Heart right ventricle (tissue), 16 donors: Measurements from ENCODE around the gene KLHDC1. TPM values are rescaled to one million over a fixed set of nuclear protein-coding genes. Genes with fewer than 3 reads are reported as not detected.
"Not testable (repeated sequence)": the region's sequence is repeated elsewhere in the genome, so short reads cannot be mapped to it uniquely, and the experiment has no call there.

Source experiments
- ATAC-seq, 8 donors: fragments of 200-7000 bp; cut with Tn5 transposase; one replicate each; pipeline ENCODE4 v1.9.1; 2020; ENCODE audit warnings: mild to moderate bottlenecking in 8 of 8, moderate library complexity in 8 of 8, moderate number of reproducible peaks in 1 of 8
- DNase-seq, 2 donors: peaks; one replicate each; pipeline ENCODE4 v3.0.0-alpha.2; 2020
- H3K27ac ChIP-seq, 10 donors: fragments of 200-600 bp; sonication (generic) in 2 of 10; one replicate each; pipeline versions ENCODE4 v1.5.0 to v1.8.0; 2020 to 2022; ENCODE audit warnings: mild to moderate bottlenecking in 3 of 10
- H3K27me3 ChIP-seq, 7 donors: fragments of 200-600 bp; one replicate each; pipeline ENCODE4 v1.8.0; 2021 to 2022; ENCODE audit warnings: mild to moderate bottlenecking in 2 of 7
- H3K36me3 ChIP-seq, 9 donors: fragments of 200-600 bp; sonication (generic) in 1 of 9; one replicate each; pipeline versions ENCODE4 v1.5.0 to v1.8.0; 2020 to 2022; ENCODE audit warnings: mild to moderate bottlenecking in 2 of 9
- H3K4me1 ChIP-seq, 9 donors: fragments of 200-600 bp; sonication (generic) in 1 of 9; one replicate each; pipeline versions ENCODE4 v1.5.0 to v1.8.0; 2020 to 2022; ENCODE audit warnings: mild to moderate bottlenecking in 4 of 9
- H3K4me3 ChIP-seq, 10 donors: fragments of 200-600 bp; sonication (generic) in 2 of 10; one replicate each; pipeline versions ENCODE4 v1.5.0 to v1.8.0; 2020 to 2022; ENCODE audit warnings: mild to moderate bottlenecking in 7 of 10, moderate library complexity in 2 of 10
- H3K9me3 ChIP-seq, 11 donors: fragments of 200-600 bp in 10 of 11; sonication (generic) in 2 of 11; one replicate each; pipeline versions ENCODE4 v1.5.0 to v1.8.0; 2013 to 2022; ENCODE audit warnings: mild to moderate bottlenecking in 2 of 11, control low read depth in 1 of 11, moderate library complexity in 1 of 11
- WGBS, 2 donors: extraction: QIAGEN DNeasy Blood & Tissue Kit; methylation state at CpG; one replicate each; pipeline ENCODE4 v1.1.7; 2013; ENCODE audit warnings: inconsistent platforms in 1 of 2; 5-methylcytosine and 5-hydroxymethylcytosine counted together
- intact Hi-C, 10 donors: fragments of 100-400 bp; cut with DNase I; formaldehyde crosslinking; loops; one replicate each; pipeline versions ENCODE4 v1.11.1 to v1.14.2; 2022
- polyA plus RNA-seq, 2 donors: library from polyadenylated mRNA; stranded (reverse); fragments of 200-250 nt; gene quantifications; one replicate each; pipeline ENCODE4 v1.2.3, GENCODE V29; 2013
- total RNA-seq, 10 donors: library from RNA; stranded (reverse); fragmentation: NEBNext Ultra II Directional in 3 of 10; extraction: Animal tissue kit (Norgen Biotek cat#: 25700) in 3 of 10; gene quantifications; one replicate each; pipeline versions ENCODE4 v1.2.1 to v1.2.4, GENCODE V29; 2021 to 2023
- TF ChIP-seq, protein P1 (sequence below), 9 donors: fragments of 200-600 bp; sonication (generic) in 2 of 9; IDR thresholded peaks; one replicate each; pipeline versions ENCODE4 v1.5.0 to v1.8.0; 2021 to 2022; ENCODE audit warnings: antibody characterized with exemption in 9 of 9, mild to moderate bottlenecking in 5 of 9, moderate library complexity in 1 of 9
- donor health status: Arrhythmogenic right ventricular cardiomyopathy.
- donor health status: ischemic (EF 13 %, LVEDD 7.1; RV severe dilation, severe dysfunction).
- donor health status: healthy with polysubstance abuse.
- donor health status: DM: no; HTN: yes; CAD: no.
- donor health status: DM: no; HTN: no; CAD: no.
- donor health status: ischemic (EF 25% LVEDD 6.9; RV normal size, moderate dysfunction).
- donor health status: ischemic (EF 25% LVEDD 5.7; RV mildly dilated, moderate dysfunction).
- donor health status: healthy.
- donor health status: DM: yes; HTN: yes; CAD: no.
- donor health status: Ischemic cardiomyopathy.
- donor health status: ischemic (EF 35%, LVEDD 5.7; RV mildly dilated, moderate dysfunction).
- donor health status: nonischemic (EF 11% LVEDD 7.7; RV severe dilation, severe dysfunction).
- donor health status: DM: yes; HTN: yes; CAD: no.
- donor health status: PGD.
- donor health status: ischemic (EF 29% LVEDD 5.4; RV normal size, mild dysfunction).
- donor health status: nonischemic (EF 23%, LVEDD 6.1; RV moderate dilation, normal function).

KLHDC1 gene
- total and polyA plus RNA-seq, 12 donors = 0.99 to 8.1 (median 7.2) TPM

DNA sequence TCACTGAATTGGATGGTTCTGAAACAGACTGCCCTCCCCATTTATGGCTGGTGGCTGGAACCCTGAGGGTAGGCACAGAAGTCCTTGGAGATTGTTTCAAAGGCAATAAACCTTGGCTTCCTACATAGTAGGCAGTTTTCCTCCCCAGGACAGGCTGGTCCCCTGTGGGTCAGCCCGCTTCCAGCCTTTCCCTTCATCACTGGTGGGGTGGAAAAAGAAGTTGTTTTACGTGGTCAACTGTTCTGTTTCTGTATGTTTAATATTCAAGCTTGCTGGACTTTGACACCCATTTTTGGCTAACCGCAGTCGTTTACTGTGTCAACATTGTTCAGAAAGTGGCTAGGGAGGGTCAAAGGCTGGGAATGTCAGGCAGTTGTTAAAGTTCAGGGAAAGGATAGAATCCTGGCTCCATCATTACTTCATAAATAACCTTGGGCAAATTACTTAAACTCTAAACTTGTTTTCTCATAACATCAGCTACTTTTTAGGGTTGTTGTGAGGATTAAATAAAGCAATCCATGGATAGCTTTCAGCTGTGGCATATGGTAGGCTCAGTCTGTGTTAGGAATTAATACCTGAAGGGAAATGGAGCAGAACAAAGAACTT, 77.4 kb downstream of the KLHDC1 start:
- no peaks in the 10 kb centered on the region for H3K27me3 ChIP-seq
- DNase-seq (no peak), ATAC-seq (no peak)
- 69 to 75% methylated on average over 4 of the region's 4 CpGs for WGBS, 2 donors
- peak overlapping the region in 5 of 10 donors; percentile 6 to 99 (median 97) for H3K4me3 ChIP-seq
- TF ChIP-seq, protein P1, sequence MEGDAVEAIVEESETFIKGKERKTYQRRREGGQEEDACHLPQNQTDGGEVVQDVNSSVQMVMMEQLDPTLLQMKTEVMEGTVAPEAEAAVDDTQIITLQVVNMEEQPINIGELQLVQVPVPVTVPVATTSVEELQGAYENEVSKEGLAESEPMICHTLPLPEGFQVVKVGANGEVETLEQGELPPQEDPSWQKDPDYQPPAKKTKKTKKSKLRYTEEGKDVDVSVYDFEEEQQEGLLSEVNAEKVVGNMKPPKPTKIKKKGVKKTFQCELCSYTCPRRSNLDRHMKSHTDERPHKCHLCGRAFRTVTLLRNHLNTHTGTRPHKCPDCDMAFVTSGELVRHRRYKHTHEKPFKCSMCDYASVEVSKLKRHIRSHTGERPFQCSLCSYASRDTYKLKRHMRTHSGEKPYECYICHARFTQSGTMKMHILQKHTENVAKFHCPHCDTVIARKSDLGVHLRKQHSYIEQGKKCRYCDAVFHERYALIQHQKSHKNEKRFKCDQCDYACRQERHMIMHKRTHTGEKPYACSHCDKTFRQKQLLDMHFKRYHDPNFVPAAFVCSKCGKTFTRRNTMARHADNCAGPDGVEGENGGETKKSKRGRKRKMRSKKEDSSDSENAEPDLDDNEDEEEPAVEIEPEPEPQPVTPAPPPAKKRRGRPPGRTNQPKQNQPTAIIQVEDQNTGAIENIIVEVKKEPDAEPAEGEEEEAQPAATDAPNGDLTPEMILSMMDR (IDR thresholded peaks at IDR 0.05) = no peak
- intact Hi-C loops = loop anchor here in 1 of 10 donors (10.0 kb wide), 1 partner anchor 64 kb away; no protein-coding TSS in a partner anchor
- H3K4me1 ChIP-seq = peaks cover 2 to 43% (median 31%) of the 10 kb centered on the region in 9 donors
- H3K27ac ChIP-seq = peak overlapping the region in 1 of 10 donors; percentile 48
- H3K36me3 ChIP-seq = peaks cover 0 to 37% (median 18%) of the 10 kb centered on the region in 9 donors
- no peaks in the 10 kb centered on the region for H3K9me3 ChIP-seq

GRCh38 chr14:49771691-49772090, 78.8 kb downstream of the KLHDC1 start:
- not testable (repeated sequence) for H3K27me3 ChIP-seq, ATAC-seq, H3K9me3 ChIP-seq, DNase-seq, H3K4me3 ChIP-seq, H3K27ac ChIP-seq
- intact Hi-C loops = loop anchor here in 1 of 10 donors (10.0 kb wide), 1 partner anchor 63 kb away; no protein-coding TSS in a partner anchor
- peaks cover 0 to 50% (median 22%) of the 10 kb centered on the region in 9 donors for H3K36me3 ChIP-seq
- peaks cover 2 to 43% (median 30%) of the 10 kb centered on the region in 9 donors for H3K4me1 ChIP-seq
- 90 to 91% methylated on average over 10 of the region's 10 CpGs for WGBS, 2 donors

- Histone ChIP-seq H3K4me3 (no peak overlapping the region), H3K4me1 (peaks cover 2 to 33% (median 22%) of the 10 kb centered on the region in 9 donors), H3K36me3 (peaks cover 0 to 75% (median 38%) of the 10 kb centered on the region in 9 donors), H3K27ac (no peak overlapping the region), H3K27me3 (no peaks in the 10 kb centered on the region), H3K9me3 (no peaks in the 10 kb centered on the region)
- intact Hi-C loops = loop anchor here in 1 of 10 donors (10.0 kb wide), 1 partner anchor 61 kb away; no protein-coding TSS in a partner anchor
- DNase-seq (no peak), ATAC-seq (no peak)
- TF ChIP-seq, protein P1 (IDR thresholded peaks at IDR 0.05) = no peak
- 90 to 100% methylated on average over 1 of the region's 1 CpG for WGBS, 2 donors
These were observed 81.2 kb downstream of the KLHDC1 start for GRCh38 chr14:49774106-49774505.

DNA sequence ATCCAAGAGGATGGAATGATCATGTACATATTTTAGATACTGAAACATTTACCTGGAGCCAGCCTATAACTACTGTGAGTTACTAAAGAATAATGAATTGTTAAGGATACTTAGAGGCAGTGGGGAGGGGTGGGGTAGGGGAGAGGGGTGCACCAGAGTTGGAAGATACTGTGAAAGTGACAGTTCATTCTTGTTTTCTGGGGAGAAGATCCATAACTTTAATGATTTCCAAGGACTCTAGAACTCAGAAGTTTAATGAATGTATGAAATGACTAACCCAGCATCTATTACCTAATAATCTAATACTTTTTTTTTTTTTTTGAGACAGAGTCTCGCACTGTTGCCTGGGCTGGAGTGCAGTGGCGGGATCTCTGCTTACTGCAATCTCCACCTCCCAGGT, 85.5 kb downstream of the KLHDC1 start:
- no peaks in the 10 kb centered on the region for H3K27me3 ChIP-seq
- DNase-seq (no peak), ATAC-seq (no peak)
- H3K4me1 ChIP-seq = peaks cover 0 to 10% (median 0%) of the 10 kb centered on the region in 9 donors
- WGBS, 2 donors = 95 to 100% methylated on average over 2 of the region's 2 CpGs
- H3K36me3 ChIP-seq = peaks cover 0 to 100% (median 62%) of the 10 kb centered on the region in 9 donors
- intact Hi-C loops = loop anchor here in 2 of 10 donors (5.0 to 10.0 kb wide), 2 partner anchors 49 to 56 kb away; no protein-coding TSS in a partner anchor
- H3K4me3 ChIP-seq = no peak overlapping the region
- TF ChIP-seq, protein P1 (IDR thresholded peaks at IDR 0.05) = no peak
- no peak overlapping the region for H3K27ac ChIP-seq
- no peaks in the 10 kb centered on the region for H3K9me3 ChIP-seq

GRCh38 chr14:49781040-49781439, 88.1 kb downstream of the KLHDC1 start:
- H3K4me3 ChIP-seq, H3K27ac ChIP-seq, ATAC-seq, DNase-seq, H3K27me3 ChIP-seq, H3K4me1 ChIP-seq, H3K9me3 ChIP-seq: not testable (repeated sequence)
- WGBS, 2 donors = 94 to 95% methylated on average over 7 of the region's 7 CpGs
- intact Hi-C loops = loop anchor here in 2 of 10 donors (5.0 to 10.0 kb wide), 3 partner anchors 46 to 374 kb away; no protein-coding TSS in a partner anchor
- peaks cover 0 to 100% (median 77%) of the 10 kb centered on the region in 9 donors for H3K36me3 ChIP-seq
